ENCODE measurements around the gene DNAAF1. TPM values are rescaled to one million over a fixed set of nuclear protein-coding genes. Genes with fewer than 3 reads are reported as not detected.

DNAAF1 gene
- total RNA-seq, 1 donor from 2014 or later: not detected

GRCh38 chr16:84182680-84183571 is 37.8 kb downstream of the DNAAF1 start:
- H3K27me3 Mint-ChIP-seq (ENCODE audit: low read depth): no peaks in the 10 kb centered on the region
- no peak overlapping the region for H3K4me3 Mint-ChIP-seq (ENCODE audit: unreplicated experiment)
- no peak for DNase-seq (ENCODE audit: low spot score)
- no peak for TF ChIP-seq CTCF (IDR thresholded peaks at IDR 0.05)
- peaks cover 5% of the 10 kb centered on the region for H3K36me3 Mint-ChIP-seq (ENCODE audit: low read depth)
- H3K4me1 Mint-ChIP-seq (ENCODE audit: low read depth): peaks cover 29% of the 10 kb centered on the region
- no peak overlapping the region for H3K27ac Mint-ChIP-seq (ENCODE audit: unreplicated experiment)
- no peaks in the 10 kb centered on the region for H3K9me3 Mint-ChIP-seq (ENCODE audit: low read depth)

GRCh38 chr16:84183572-84183875 is 38.4 kb downstream of the DNAAF1 start:
- no peak overlapping the region for H3K4me3 Mint-ChIP-seq (ENCODE audit: unreplicated experiment)
- H3K9me3 Mint-ChIP-seq (ENCODE audit: low read depth): no peaks in the 10 kb centered on the region
- H3K27me3 Mint-ChIP-seq (ENCODE audit: low read depth): no peaks in the 10 kb centered on the region
- no peak overlapping the region for H3K27ac Mint-ChIP-seq (ENCODE audit: unreplicated experiment)
- TF ChIP-seq CTCF (IDR thresholded peaks at IDR 0.05): no peak
- H3K36me3 Mint-ChIP-seq (ENCODE audit: low read depth): peaks cover 5% of the 10 kb centered on the region
- H3K4me1 Mint-ChIP-seq (ENCODE audit: low read depth): peaks cover 24% of the 10 kb centered on the region
- no peak for DNase-seq (ENCODE audit: low spot score)

GRCh38 chr16:84183911-84184591 is 38.9 kb downstream of the DNAAF1 start:
- Mint-ChIP-seq H3K36me3 (ENCODE audit: low read depth) (peaks cover 5% of the 10 kb centered on the region), H3K4me3 (ENCODE audit: unreplicated experiment) (no peak overlapping the region), H3K27ac (ENCODE audit: unreplicated experiment) (peak overlapping the region; percentile 49), H3K4me1 (ENCODE audit: low read depth) (peaks cover 24% of the 10 kb centered on the region), H3K9me3 (ENCODE audit: low read depth) (no peaks in the 10 kb centered on the region), H3K27me3 (ENCODE audit: low read depth) (no peaks in the 10 kb centered on the region)
- no peak for DNase-seq (ENCODE audit: low spot score)
- peak; percentile 59 for TF ChIP-seq CTCF (IDR thresholded peaks at IDR 0.05)

GRCh38 chr16:84184775-84185174 is 39.7 kb downstream of the DNAAF1 start:
- peak overlapping the region; percentile 41 for H3K4me3 Mint-ChIP-seq (ENCODE audit: unreplicated experiment)
- no peaks in the 10 kb centered on the region for H3K27me3 Mint-ChIP-seq (ENCODE audit: low read depth)
- H3K4me1 Mint-ChIP-seq (ENCODE audit: low read depth): peaks cover 24% of the 10 kb centered on the region
- no peak for TF ChIP-seq CTCF (IDR thresholded peaks at IDR 0.05)
- no peaks in the 10 kb centered on the region for H3K9me3 Mint-ChIP-seq (ENCODE audit: low read depth)
- no peak for DNase-seq (ENCODE audit: low spot score)
- no peak overlapping the region for H3K27ac Mint-ChIP-seq (ENCODE audit: unreplicated experiment)
- peaks cover 5% of the 10 kb centered on the region for H3K36me3 Mint-ChIP-seq (ENCODE audit: low read depth)

- no peaks in the 10 kb centered on the region for H3K9me3 Mint-ChIP-seq (ENCODE audit: low read depth)
- H3K4me3 Mint-ChIP-seq (ENCODE audit: unreplicated experiment): peak within 1 kb of the TSS; percentile 91
- H3K27ac Mint-ChIP-seq (ENCODE audit: unreplicated experiment): peak within 1 kb of the TSS; percentile 77
- DNase-seq (ENCODE audit: low spot score): no peak
- H3K36me3 Mint-ChIP-seq (ENCODE audit: low read depth): peaks cover 5% of the 10 kb centered on the region
- peak; percentile 94 for TF ChIP-seq CTCF (IDR thresholded peaks at IDR 0.05)
- H3K27me3 Mint-ChIP-seq (ENCODE audit: low read depth): no peaks in the 10 kb centered on the region
- peaks cover 24% of the 10 kb centered on the region for H3K4me1 Mint-ChIP-seq (ENCODE audit: low read depth)
Measured at GRCh38 chr16:84186685-84187437, 41.8 kb downstream of the DNAAF1 start, which contains the start of gene TAF1C. Gene TAF1C, minus strand, starts transcription at chr16:84187057. Its CDS starts 2,069 bp downstream, at chr16:84184988.

Data from chondrocyte (in vitro differentiated cells).